OCI-LY1 (cell line): ENCODE data around the gene ORAI3.

ENCODE experiments used
- CTCF ChIP-seq: fragments of 200-600 bp; sonication (generic), shearing (Covaris generic); IDR thresholded peaks from 2 replicates; pipeline ENCODE4 v1.5.1; 2017; ENCODE audit warnings: mild to moderate bottlenecking, antibody characterized with exemption, low read length, moderate library complexity, mixed read lengths
- EZH2 ChIP-seq: fragments of 200-600 bp; sonication (generic), shearing (Covaris generic); IDR thresholded peaks from 2 replicates; pipeline ENCODE4 v1.8.0; 2017; ENCODE audit warnings: borderline replicate concordance, mixed run types, mild to moderate bottlenecking, antibody characterized with exemption, low read length, moderate library complexity, mixed read lengths

GRCh38 chr16:30922420-30922959 lies 26.4 kb upstream of the ORAI3 start:
- TF ChIP-seq CTCF (no peak), EZH2 (no peak)
